Esophagus muscularis mucosa (tissue), 3 donors: Measurements from ENCODE around the gene RBFOX2.

Source experiments
- CTCF ChIP-seq, 3 experiments: fragments of 200-600 bp in 2 of 3; fragments of 450-650 bp in 1 of 3; sonication (generic) in 2 of 3; IDR thresholded peaks; one replicate each; pipeline ENCODE4 v1.5.1; 2017 to 2019; ENCODE audit warnings: antibody characterized with exemption in 3 of 3, mild to moderate bottlenecking in 2 of 3, moderate library complexity in 1 of 3
- POLR2AphosphoS5 ChIP-seq, 2 donors: sonication (generic); formaldehyde crosslinking; IDR thresholded peaks; one replicate each; pipeline ENCODE4 v1.6.1; 2017; ENCODE audit warnings: antibody characterized with exemption in 2 of 2

GRCh38 chr22:35729309-35729698, 299.3 kb downstream of the RBFOX2 start:
- TF ChIP-seq POLR2AphosphoS5 (IDR thresholded peaks at IDR 0.05) (no peak), CTCF (IDR thresholded peaks at IDR 0.05) (no peak)
